ENCODE measurements around the gene SH2B3. TPM values are rescaled to one million over a fixed set of nuclear protein-coding genes. Genes with fewer than 3 reads are reported as not detected.
A peak's percentile ranks its signal among the peaks of the same experiment; 100 is the strongest.

SH2B3 gene
- total RNA-seq, 1 donor from 2014 or later: 50.7 TPM

DNA sequence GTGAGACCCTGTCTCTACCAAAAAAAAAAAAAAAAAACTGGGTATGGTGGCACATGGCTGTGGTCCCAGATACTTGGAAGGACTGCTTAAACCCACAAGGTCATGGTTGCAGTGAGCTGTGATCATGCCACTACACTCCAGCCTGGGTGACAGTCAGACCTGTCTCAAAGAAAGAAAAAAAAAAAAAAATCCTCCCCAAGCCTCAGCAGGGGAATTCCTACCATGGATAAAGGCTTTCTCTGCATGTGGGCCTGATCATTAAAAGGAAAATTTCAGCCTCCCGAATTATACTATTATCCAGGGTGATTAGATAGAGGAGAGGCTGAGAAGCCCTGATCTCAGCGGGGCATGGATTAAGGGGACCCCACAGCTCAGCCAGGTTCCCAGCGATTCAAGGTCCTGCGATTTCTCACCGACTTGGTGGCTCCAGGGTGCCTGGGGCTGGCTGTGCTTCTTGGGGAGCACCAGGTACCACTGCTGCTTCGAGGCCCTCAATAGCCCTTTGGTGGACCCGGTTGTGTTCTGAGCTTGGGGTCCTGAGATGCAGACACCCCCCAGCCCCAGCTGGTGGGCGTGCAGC is 5.6 kb downstream of the SH2B3 start:
- ATAC-seq (ENCODE audit: low read depth) (no peak), DNase-seq (no peak)
- intact Hi-C loops (cut with micrococcal nuclease): no loop called here
- Mint-ChIP-seq H3K27me3 (no peaks in the 10 kb centered on the region), H3K4me3 (no peak overlapping the region), H3K9me3 (no peaks in the 10 kb centered on the region), H3K4me1 (peaks cover 81% of the 10 kb centered on the region), H3K27ac (peak overlapping the region; percentile 87), H3K36me3 (ENCODE audit: low read depth) (peaks cover 31% of the 10 kb centered on the region)
- TF ChIP-seq, protein P1, sequence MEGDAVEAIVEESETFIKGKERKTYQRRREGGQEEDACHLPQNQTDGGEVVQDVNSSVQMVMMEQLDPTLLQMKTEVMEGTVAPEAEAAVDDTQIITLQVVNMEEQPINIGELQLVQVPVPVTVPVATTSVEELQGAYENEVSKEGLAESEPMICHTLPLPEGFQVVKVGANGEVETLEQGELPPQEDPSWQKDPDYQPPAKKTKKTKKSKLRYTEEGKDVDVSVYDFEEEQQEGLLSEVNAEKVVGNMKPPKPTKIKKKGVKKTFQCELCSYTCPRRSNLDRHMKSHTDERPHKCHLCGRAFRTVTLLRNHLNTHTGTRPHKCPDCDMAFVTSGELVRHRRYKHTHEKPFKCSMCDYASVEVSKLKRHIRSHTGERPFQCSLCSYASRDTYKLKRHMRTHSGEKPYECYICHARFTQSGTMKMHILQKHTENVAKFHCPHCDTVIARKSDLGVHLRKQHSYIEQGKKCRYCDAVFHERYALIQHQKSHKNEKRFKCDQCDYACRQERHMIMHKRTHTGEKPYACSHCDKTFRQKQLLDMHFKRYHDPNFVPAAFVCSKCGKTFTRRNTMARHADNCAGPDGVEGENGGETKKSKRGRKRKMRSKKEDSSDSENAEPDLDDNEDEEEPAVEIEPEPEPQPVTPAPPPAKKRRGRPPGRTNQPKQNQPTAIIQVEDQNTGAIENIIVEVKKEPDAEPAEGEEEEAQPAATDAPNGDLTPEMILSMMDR (IDR thresholded peaks at IDR 0.05): no peak
- CTCF ChIA-PET: interaction anchor here (1.3 to 3.5 kb wide), 4 partner anchors 8 to 40 kb away, joined by 3 to 28 read pairs (median 4); no protein-coding TSS in a partner anchor
- POLR2A ChIA-PET: interaction anchor here (1.0 to 11.0 kb wide), 4 partner anchors 17 to 33 kb away, joined by 4 to 136 read pairs (median 14); no protein-coding TSS in a partner anchor

DNA sequence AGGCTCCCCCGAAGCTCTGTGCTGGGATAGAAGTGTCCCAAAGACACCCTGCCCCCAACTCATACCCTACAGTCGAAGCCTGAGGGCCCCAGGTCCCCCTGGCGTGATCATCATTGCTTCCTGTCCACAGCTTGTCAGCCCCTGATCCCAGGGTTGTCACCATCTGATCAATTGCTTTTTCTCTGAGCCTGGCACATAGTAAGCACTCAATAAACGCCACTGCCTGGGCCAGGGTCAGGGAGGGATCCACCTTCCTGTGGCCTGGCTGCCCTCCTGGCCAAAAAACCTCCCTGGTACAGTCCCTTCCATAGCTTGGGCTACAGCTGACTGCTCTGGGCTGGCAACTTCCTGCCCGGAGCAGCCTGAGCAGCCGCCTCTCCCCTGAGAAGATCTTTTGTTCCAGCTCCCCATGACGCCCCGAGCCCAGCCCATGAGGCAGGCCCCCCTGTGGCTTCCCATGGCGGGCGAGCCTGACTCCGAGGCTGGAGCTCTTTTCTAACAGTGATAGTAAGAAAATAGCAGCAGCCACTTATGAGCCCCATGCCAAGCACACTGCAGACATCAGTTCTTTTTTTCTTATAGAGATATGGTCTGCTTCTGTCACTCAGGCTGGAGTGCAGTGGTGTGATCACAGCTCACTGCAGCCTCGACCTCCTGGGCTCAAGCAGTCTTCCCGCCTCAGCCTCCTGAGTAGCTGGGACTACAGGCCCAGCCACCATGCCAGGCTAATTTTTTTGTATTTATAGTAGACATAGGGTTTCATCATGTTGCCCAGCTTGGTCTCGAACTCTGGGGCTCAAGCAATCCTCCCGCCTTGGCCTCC is 6.5 kb downstream of the SH2B3 start:
- Mint-ChIP-seq H3K36me3 (ENCODE audit: low read depth) (peaks cover 34% of the 10 kb centered on the region), H3K27ac (peak overlapping the region; percentile 87), H3K4me1 (peaks cover 79% of the 10 kb centered on the region), H3K4me3 (peak overlapping the region; percentile 75), H3K27me3 (no peaks in the 10 kb centered on the region), H3K9me3 (no peaks in the 10 kb centered on the region)
- ATAC-seq (ENCODE audit: low read depth) (peak; percentile 23), DNase-seq (no peak)
- CTCF ChIA-PET: interaction anchor here (1.2 to 3.5 kb wide), 5 partner anchors 9 to 42 kb away, joined by 3 to 28 read pairs (median 4); no protein-coding TSS in a partner anchor
- intact Hi-C loops (cut with micrococcal nuclease): loop anchor here (1.0 kb wide), 1 partner anchor 8 kb away; no protein-coding TSS in a partner anchor
- TF ChIP-seq, protein P1 (IDR thresholded peaks at IDR 0.05): no peak
- POLR2A ChIA-PET: interaction anchor here (0.6 to 11.0 kb wide), 5 partner anchors 13 to 38 kb away, joined by 3 to 136 read pairs (median 7); no protein-coding TSS in a partner anchor

DNA sequence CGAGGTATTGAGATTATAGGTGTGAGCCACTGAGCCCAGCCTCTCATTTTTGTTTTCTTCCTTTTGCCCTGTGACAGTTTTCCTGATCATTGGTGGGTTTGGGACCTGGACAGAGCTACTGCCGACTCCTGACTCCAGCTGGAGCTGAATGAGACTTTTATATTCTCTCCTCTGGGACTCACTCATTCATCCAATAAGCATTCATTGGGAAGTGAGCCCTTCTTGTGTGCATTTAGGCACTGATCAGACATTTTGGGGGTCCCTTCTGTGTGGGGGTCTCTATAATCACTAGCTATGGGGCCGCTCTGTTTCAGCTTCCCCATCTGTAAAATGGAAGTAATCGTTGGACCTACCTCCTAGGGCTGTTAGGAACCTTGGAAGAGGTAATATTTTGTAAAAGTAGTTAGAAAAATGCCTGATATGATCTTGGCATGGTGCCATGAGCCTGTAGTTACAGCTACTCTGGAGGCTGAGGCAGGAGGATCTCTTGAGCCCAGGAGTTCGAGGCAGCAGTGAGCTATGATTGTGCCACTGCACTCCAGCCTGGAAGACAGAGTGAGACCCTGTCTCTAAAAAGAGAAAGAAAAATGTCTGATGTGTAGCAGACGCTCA is 7.2 kb downstream of the SH2B3 start:
- Mint-ChIP-seq H3K9me3 (no peaks in the 10 kb centered on the region), H3K27ac (peak overlapping the region; percentile 68), H3K27me3 (no peaks in the 10 kb centered on the region), H3K4me1 (peaks cover 72% of the 10 kb centered on the region), H3K36me3 (ENCODE audit: low read depth) (peaks cover 38% of the 10 kb centered on the region), H3K4me3 (no peak overlapping the region)
- ATAC-seq (ENCODE audit: low read depth): no peak
- ChIA-PET CTCF (interaction anchor here (1.2 to 3.5 kb wide), 3 partner anchors 15 to 42 kb away, joined by 3 to 28 read pairs (median 4); no protein-coding TSS in a partner anchor), POLR2A (interaction anchor here (0.6 to 11.0 kb wide), 7 partner anchors 10 to 121 kb away, joined by 3 to 136 read pairs (median 4); no protein-coding TSS in a partner anchor)
- TF ChIP-seq, protein P1 (IDR thresholded peaks at IDR 0.05): no peak
- DNase-seq: no peak
- intact Hi-C loops (cut with micrococcal nuclease): loop anchor here (1.0 kb wide), 1 partner anchor 7 kb away; no protein-coding TSS in a partner anchor

DNA sequence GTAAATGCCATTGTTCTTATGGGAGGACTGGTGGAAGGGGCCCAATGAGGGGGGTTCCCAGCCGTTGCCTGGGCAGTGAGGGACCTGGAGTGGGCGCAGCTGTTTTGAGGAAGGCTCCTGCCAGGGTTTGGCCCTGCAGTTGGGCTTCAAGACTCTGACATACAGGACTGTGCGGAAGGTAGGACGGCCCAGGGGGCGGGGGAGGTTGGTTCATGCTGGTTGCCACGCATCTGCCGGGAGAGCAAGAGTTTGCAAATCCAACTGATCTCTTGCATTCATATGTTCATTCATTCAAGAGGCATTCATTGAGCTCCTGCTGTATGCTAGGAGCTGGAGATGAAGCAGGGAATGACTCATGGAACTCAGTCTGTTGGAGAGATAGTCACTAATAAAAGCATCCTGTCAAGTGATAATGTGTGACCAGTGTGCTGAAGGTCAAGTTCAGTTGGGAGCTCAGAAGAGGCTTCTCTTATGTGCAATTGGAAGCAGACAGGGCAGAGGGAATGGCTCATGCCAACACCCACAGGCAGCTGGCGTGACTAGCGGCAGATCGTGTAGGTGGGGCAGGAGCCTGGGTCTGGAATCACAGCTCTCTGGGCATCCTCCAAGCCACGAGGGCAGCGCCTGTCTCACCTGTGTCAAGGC is 7.8 kb downstream of the SH2B3 start:
- intact Hi-C loops (cut with micrococcal nuclease): no loop called here
- ATAC-seq (ENCODE audit: low read depth) (no peak), DNase-seq (no peak)
- no peaks in the 10 kb centered on the region for H3K27me3 Mint-ChIP-seq
- CTCF ChIA-PET: interaction anchor here (3.5 kb wide), 1 partner anchor 38 kb away, joined by 28 read pairs; no protein-coding TSS in a partner anchor
- TF ChIP-seq, protein P1 (IDR thresholded peaks at IDR 0.05): no peak
- H3K4me1 Mint-ChIP-seq: peaks cover 66% of the 10 kb centered on the region
- peak overlapping the region; percentile 68 for H3K27ac Mint-ChIP-seq
- peaks cover 38% of the 10 kb centered on the region for H3K36me3 Mint-ChIP-seq (ENCODE audit: low read depth)
- POLR2A ChIA-PET: interaction anchor here (0.6 to 11.0 kb wide), 5 partner anchors 10 to 120 kb away, joined by 3 to 136 read pairs (median 3); no protein-coding TSS in a partner anchor
- no peak overlapping the region for H3K4me3 Mint-ChIP-seq
- H3K9me3 Mint-ChIP-seq: no peaks in the 10 kb centered on the region
